Karpas-422 (cell line): ENCODE results near the gene ZMAT5. TPM values are rescaled to one million over a fixed set of nuclear protein-coding genes. Genes with fewer than 3 reads are reported as not detected.

ENCODE experiments used
- DNase-seq: peaks from one replicate; pipeline ENCODE4 v3.0.0-alpha.2; 2015
- H2AFZ ChIP-seq: fragments of 200-600 bp; sonication (generic); 2 replicates; pipeline ENCODE4 v1.6.1; 2014; ENCODE audit warnings: antibody characterized with exemption, low read length, mixed read lengths
- H3K27ac ChIP-seq: fragments of 200-600 bp; sonication (generic); 2 replicates; pipeline ENCODE4 v1.5.1; 2014; ENCODE audit warnings: mild to moderate bottlenecking, low read length, moderate library complexity
- H3K27me3 ChIP-seq: fragments of 200-600 bp; sonication (generic); 2 replicates; pipeline ENCODE4 v1.6.1; 2014; ENCODE audit warnings: low read length, mixed read lengths
- H3K36me3 ChIP-seq: fragments of 200-600 bp; sonication (generic); 2 replicates; pipeline ENCODE4 v1.6.1; 2014; ENCODE audit warnings: low read length, mixed read lengths; ENCODE audit not compliant: insufficient read depth
- H3K4me1 ChIP-seq: fragments of 200-600 bp; sonication (generic); 2 replicates; pipeline ENCODE4 v1.6.1; 2014; ENCODE audit warnings: mild to moderate bottlenecking, low read length, mixed read lengths
- H3K4me2 ChIP-seq: fragments of 200-600 bp; sonication (generic); 2 replicates; pipeline ENCODE4 v1.6.1; 2014; ENCODE audit warnings: low read length, low read depth, mild to moderate bottlenecking; ENCODE audit not compliant: poor library complexity, severe bottlenecking
- H3K4me3 ChIP-seq: fragments of 200-600 bp; sonication (generic); 2 replicates; pipeline ENCODE4 v1.5.1; 2014; ENCODE audit warnings: mild to moderate bottlenecking, antibody characterized with exemption, low read length, mixed read lengths
- H3K79me2 ChIP-seq: fragments of 200-600 bp; sonication (generic); 2 replicates; pipeline ENCODE4 v1.6.1; 2014; ENCODE audit warnings: mild to moderate bottlenecking, low read length, mixed read lengths
- H3K9ac ChIP-seq: fragments of 200-600 bp; sonication (generic); 2 replicates; pipeline ENCODE4 v1.6.0; 2014; ENCODE audit warnings: low read length
- H3K9me2 ChIP-seq: fragments of 200-600 bp; sonication (generic), shearing (Covaris generic); replicated peaks from 2 replicates; pipeline ENCODE4 v1.6.0; 2014; ENCODE audit warnings: mild to moderate bottlenecking, low read length, moderate library complexity; ENCODE audit not compliant: insufficient read depth
- H3K9me3 ChIP-seq: fragments of 300-700, 200-600 bp; sonication (generic); 2 replicates; pipeline ENCODE4 v1.6.1; 2014; ENCODE audit warnings: low read length, mixed read lengths
- H4K20me1 ChIP-seq: fragments of 200-600 bp; sonication (generic); 2 replicates; pipeline ENCODE4 v1.6.1; 2014; ENCODE audit warnings: mild to moderate bottlenecking, antibody characterized with exemption, low read length, low read depth; ENCODE audit not compliant: insufficient read depth
- total RNA-seq: library from RNA; depleted of rRNA; stranded (reverse); fragments of >200 nt; shearing (Covaris generic); gene quantifications from 2 replicates; pipeline ENCODE4 v1.2.3, GENCODE V29; 2014; ENCODE audit warnings: low replicate concordance

The ZMAT5 gene
- total RNA-seq, 1 experiment from 2014 or later = 22.4 TPM

GRCh38 chr22:29697853-29698598 lies 68.8 kb downstream of the ZMAT5 start:
- Histone ChIP-seq H3K4me1 (peaks cover 37% of the 10 kb centered on the region), H3K79me2 (no peaks in the 10 kb centered on the region), H3K27ac (no peak overlapping the region), H2AFZ (no peak overlapping the region), H3K4me3 (no peak overlapping the region), H3K4me2 (no peak overlapping the region), H3K9me3 (no peaks in the 10 kb centered on the region), H3K9me2 (no peaks in the 10 kb centered on the region), H4K20me1 (peaks cover 22% of the 10 kb centered on the region), H3K36me3 (no peaks in the 10 kb centered on the region), H3K9ac (no peak overlapping the region), H3K27me3 (no peaks in the 10 kb centered on the region)
- DNase-seq = no peak

GRCh38 chr22:29695129-29695926 lies 71.5 kb downstream of the ZMAT5 start:
- H2AFZ ChIP-seq = no peak overlapping the region
- H3K9ac ChIP-seq = no peak overlapping the region
- no peak for DNase-seq
- no peaks in the 10 kb centered on the region for H3K9me3 ChIP-seq
- H3K9me2 ChIP-seq = no peaks in the 10 kb centered on the region
- no peak overlapping the region for H3K4me3 ChIP-seq
- H3K36me3 ChIP-seq = no peaks in the 10 kb centered on the region
- no peak overlapping the region for H3K27ac ChIP-seq
- no peak overlapping the region for H3K4me2 ChIP-seq
- H4K20me1 ChIP-seq = 0 out of 2 replicates have a peak, but pooled peaks cover 4% of the 10 kb centered on the region
- H3K4me1 ChIP-seq = peaks cover 13% of the 10 kb centered on the region
- no peaks in the 10 kb centered on the region for H3K79me2 ChIP-seq
- no peaks in the 10 kb centered on the region for H3K27me3 ChIP-seq

GRCh38 chr22:29693671-29694070 lies 73.1 kb downstream of the ZMAT5 start:
- no peak overlapping the region for H3K4me2 ChIP-seq
- H3K27ac ChIP-seq = no peak overlapping the region
- no peaks in the 10 kb centered on the region for H3K9me2 ChIP-seq
- no peaks in the 10 kb centered on the region for H3K9me3 ChIP-seq
- H2AFZ ChIP-seq = no peak overlapping the region
- no peak overlapping the region for H3K9ac ChIP-seq
- H3K4me1 ChIP-seq = peaks cover 20% of the 10 kb centered on the region
- DNase-seq = no peak
- H3K4me3 ChIP-seq = no peak overlapping the region
- no peaks in the 10 kb centered on the region for H3K79me2 ChIP-seq
- no peaks in the 10 kb centered on the region for H3K27me3 ChIP-seq
- H3K36me3 ChIP-seq = no peaks in the 10 kb centered on the region
- H4K20me1 ChIP-seq = no peaks in the 10 kb centered on the region; the same call in 1 of the 2 replicates

GRCh38 chr22:29693161-29693560 lies 73.6 kb downstream of the ZMAT5 start:
- no peak for DNase-seq
- no peak overlapping the region for H3K9ac ChIP-seq
- H2AFZ ChIP-seq = no peak overlapping the region
- H3K9me3 ChIP-seq = no peaks in the 10 kb centered on the region
- no peak overlapping the region for H3K27ac ChIP-seq
- H4K20me1 ChIP-seq = no peaks in the 10 kb centered on the region; the same call in 1 of the 2 replicates
- no peaks in the 10 kb centered on the region for H3K36me3 ChIP-seq
- H3K4me3 ChIP-seq = no peak overlapping the region
- H3K9me2 ChIP-seq = no peaks in the 10 kb centered on the region
- no peak overlapping the region for H3K4me2 ChIP-seq
- H3K79me2 ChIP-seq = no peaks in the 10 kb centered on the region
- H3K4me1 ChIP-seq = peaks cover 25% of the 10 kb centered on the region
- H3K27me3 ChIP-seq = no peaks in the 10 kb centered on the region

GRCh38 chr22:29692327-29692640 lies 74.5 kb downstream of the ZMAT5 start:
- no peaks in the 10 kb centered on the region for H3K79me2 ChIP-seq
- no peaks in the 10 kb centered on the region for H3K9me2 ChIP-seq
- no peak overlapping the region for H2AFZ ChIP-seq
- no peak overlapping the region for H3K4me2 ChIP-seq
- H3K36me3 ChIP-seq = no peaks in the 10 kb centered on the region
- H3K9me3 ChIP-seq = no peaks in the 10 kb centered on the region
- H4K20me1 ChIP-seq = no peaks in the 10 kb centered on the region; the same call in 1 of the 2 replicates
- no peak overlapping the region for H3K9ac ChIP-seq
- DNase-seq = no peak
- H3K4me3 ChIP-seq = no peak overlapping the region
- H3K4me1 ChIP-seq = peaks cover 34% of the 10 kb centered on the region
- no peak overlapping the region for H3K27ac ChIP-seq
- no peaks in the 10 kb centered on the region for H3K27me3 ChIP-seq

- Histone ChIP-seq H3K9me2 (no peaks in the 10 kb centered on the region), H3K36me3 (no peaks in the 10 kb centered on the region), H2AFZ (no peak overlapping the region), H3K4me1 (peaks cover 36% of the 10 kb centered on the region), H3K27me3 (no peaks in the 10 kb centered on the region), H3K9ac (no peak overlapping the region), H3K27ac (no peak overlapping the region), H3K4me3 (no peak overlapping the region), H3K9me3 (no peaks in the 10 kb centered on the region), H4K20me1 (no peaks in the 10 kb centered on the region; the same call in 1 of the 2 replicates), H3K79me2 (no peaks in the 10 kb centered on the region), H3K4me2 (no peak overlapping the region)
- no peak for DNase-seq
These were observed 75.0 kb downstream of the ZMAT5 start for GRCh38 chr22:29691636-29692326.

GRCh38 chr22:29690476-29690875 lies 76.3 kb downstream of the ZMAT5 start:
- Histone ChIP-seq H3K36me3 (no peaks in the 10 kb centered on the region), H3K27ac (no peak overlapping the region), H3K9me3 (no peaks in the 10 kb centered on the region), H4K20me1 (no peaks in the 10 kb centered on the region; the same call in 1 of the 2 replicates), H2AFZ (no peak overlapping the region), H3K27me3 (no peaks in the 10 kb centered on the region), H3K9me2 (no peaks in the 10 kb centered on the region), H3K79me2 (no peaks in the 10 kb centered on the region), H3K9ac (no peak overlapping the region), H3K4me3 (no peak overlapping the region), H3K4me1 (peaks cover 25% of the 10 kb centered on the region), H3K4me2 (no peak overlapping the region)
- no peak for DNase-seq

- Histone ChIP-seq H3K9ac (no peak overlapping the region), H4K20me1 (no peaks in the 10 kb centered on the region; the same call in 1 of the 2 replicates), H2AFZ (no peak overlapping the region), H3K36me3 (no peaks in the 10 kb centered on the region), H3K4me1 (peaks cover 24% of the 10 kb centered on the region), H3K27me3 (no peaks in the 10 kb centered on the region), H3K4me3 (no peak overlapping the region), H3K9me2 (no peaks in the 10 kb centered on the region), H3K4me2 (no peak overlapping the region), H3K9me3 (no peaks in the 10 kb centered on the region), H3K27ac (no peak overlapping the region), H3K79me2 (no peaks in the 10 kb centered on the region)
- peak; percentile 76 for DNase-seq
These were observed 77.0 kb downstream of the ZMAT5 start for GRCh38 chr22:29689880-29690213.
